ENCODE measurements around the gene SEC14L1. TPM values are rescaled to one million over a fixed set of nuclear protein-coding genes. Genes with fewer than 3 reads are reported as not detected.

SEC14L1 gene
- total RNA-seq, 4 donors from 2014 or later, result 51.1 to 113 (median 81.7) TPM

GRCh38 chr17:77141846-77142449, 1.2 kb downstream of the SEC14L1 start:
- Histone ChIP-seq H3K4me1 (peaks cover 2 to 69% (median 27%) of the 10 kb centered on the region in 4 donors), H3K9me3 (no peaks in the 10 kb centered on the region), H3K27me3 (no peaks in the 10 kb centered on the region), H3K27ac (peak overlapping the region; percentile 94 to 96 (median 95)), H3K4me3 (peak overlapping the region; percentile 81 to 99 (median 96)), H3K36me3 (peaks cover 0 to 24% (median 0%) of the 10 kb centered on the region in 3 donors)
- TF ChIP-seq POLR2A (IDR thresholded peaks at IDR 0.05) (no peak), CTCF (IDR thresholded peaks at IDR 0.05) (no peak), EP300 (IDR thresholded peaks at IDR 0.05) (peak in 1 of 2 donors; percentile 1)
- no peak for DNase-seq (ENCODE audit: low spot score in 2 of 2)
- WGBS, 2 donors, result 52 to 55% methylated on average over 9 of the region's 9 CpGs

- peak overlapping the region in 2 of 4 donors; percentile 94 to 99 for H3K4me3 ChIP-seq
- peaks cover 0 to 24% (median 0%) of the 10 kb centered on the region in 3 donors for H3K36me3 ChIP-seq
- WGBS, 2 donors, result 70 to 77% methylated on average over 8 of the region's 8 CpGs
- H3K27me3 ChIP-seq, result no peaks in the 10 kb centered on the region
- DNase-seq (ENCODE audit: low spot score in 2 of 2), result no peak
- H3K9me3 ChIP-seq, result no peaks in the 10 kb centered on the region
- H3K27ac ChIP-seq, result peak overlapping the region; percentile 71 to 96 (median 94)
- TF ChIP-seq POLR2A (IDR thresholded peaks at IDR 0.05), result peak in 1 of 2 donors; percentile 5
- no peak for TF ChIP-seq EP300 (IDR thresholded peaks at IDR 0.05)
- peaks cover 2 to 76% (median 27%) of the 10 kb centered on the region in 4 donors for H3K4me1 ChIP-seq
These were observed 1.9 kb downstream of the SEC14L1 start for GRCh38 chr17:77142689-77143088.

GRCh38 chr17:77143306-77143705, 2.5 kb downstream of the SEC14L1 start:
- no peaks in the 10 kb centered on the region for H3K9me3 ChIP-seq
- no peak for DNase-seq (ENCODE audit: low spot score in 2 of 2)
- TF ChIP-seq EP300 (IDR thresholded peaks at IDR 0.05) (no peak), CTCF (IDR thresholded peaks at IDR 0.05) (no peak), POLR2A (IDR thresholded peaks at IDR 0.05) (no peak)
- H3K27me3 ChIP-seq, result no peaks in the 10 kb centered on the region
- peaks cover 5 to 77% (median 32%) of the 10 kb centered on the region in 4 donors for H3K4me1 ChIP-seq
- peak overlapping the region in 2 of 4 donors; percentile 94 to 99 for H3K4me3 ChIP-seq
- H3K27ac ChIP-seq, result peak overlapping the region; percentile 71 to 96 (median 94)
- 17 to 23% methylated on average over 1 of the region's 1 CpG for WGBS, 2 donors
- peaks cover 0 to 28% (median 0%) of the 10 kb centered on the region in 3 donors for H3K36me3 ChIP-seq

GRCh38 chr17:77144227-77144626, 3.5 kb downstream of the SEC14L1 start:
- Histone ChIP-seq H3K4me1 (peaks cover 5 to 85% (median 39%) of the 10 kb centered on the region in 4 donors), H3K27me3 (no peaks in the 10 kb centered on the region), H3K9me3 (no peaks in the 10 kb centered on the region), H3K4me3 (peak overlapping the region in 1 of 4 donors; percentile 94), H3K36me3 (peaks cover 0 to 29% (median 0%) of the 10 kb centered on the region in 3 donors), H3K27ac (peak overlapping the region; percentile 71 to 96 (median 94))
- no peak for DNase-seq (ENCODE audit: low spot score in 2 of 2)
- 77 to 78% methylated on average over 4 of the region's 4 CpGs for WGBS, 2 donors
- TF ChIP-seq POLR2A (IDR thresholded peaks at IDR 0.05) (no peak), CTCF (IDR thresholded peaks at IDR 0.05) (no peak), EP300 (IDR thresholded peaks at IDR 0.05) (no peak)

- TF ChIP-seq CTCF (IDR thresholded peaks at IDR 0.05) (no peak), EP300 (IDR thresholded peaks at IDR 0.05) (no peak), POLR2A (IDR thresholded peaks at IDR 0.05) (no peak)
- H3K9me3 ChIP-seq, result no peaks in the 10 kb centered on the region
- H3K4me1 ChIP-seq, result peaks cover 5 to 86% (median 37%) of the 10 kb centered on the region in 4 donors
- 80 to 87% methylated on average over 3 of the region's 3 CpGs for WGBS, 2 donors
- peak overlapping the region; percentile 56 to 95 (median 82) for H3K27ac ChIP-seq
- H3K27me3 ChIP-seq, result no peaks in the 10 kb centered on the region
- peaks cover 0 to 31% (median 0%) of the 10 kb centered on the region in 3 donors for H3K36me3 ChIP-seq
- H3K4me3 ChIP-seq, result peak overlapping the region in 1 of 4 donors; percentile 24
- DNase-seq (ENCODE audit: low spot score in 2 of 2), result no peak
These were observed 4.4 kb downstream of the SEC14L1 start for GRCh38 chr17:77145224-77145611.
